Panc1 (cell line): Measurements from ENCODE around the gene CCNI. TPM values are rescaled to one million over a fixed set of nuclear protein-coding genes. Genes with fewer than 3 reads are reported as not detected.

ENCODE experiments used
- ATAC-seq: fragments of 200-7000 bp; cut with Tn5 transposase; 2 replicates; pipeline ENCODE4 v1.9.1; 2020; ENCODE audit warnings: mild to moderate bottlenecking, moderate library complexity
- BruUV-seq: library from RNA; stranded (reverse); fragments of 400-500 nt; replicated peaks from 2 replicates; lab custom pipeline; 2021; lab: Mats Ljungman, UMichigan
- CTCF ChIA-PET: fragments of 300-600 bp; sonication (Branson Sonifier 250); formaldehyde crosslinking; loops from one replicate; lab custom pipeline; 2022; ENCODE audit warnings: antibody characterized with exemption; lab: Charles Lee
- POLR2A ChIA-PET: fragments of 300-600 bp; sonication (Branson Sonifier 250); formaldehyde crosslinking; loops from one replicate; lab custom pipeline; 2022; ENCODE audit warnings: antibody characterized with exemption; lab: Charles Lee
- DNase-seq: peaks from one replicate; pipeline ENCODE4 v3.0.0-alpha.2; 2010; ENCODE audit warnings: low read depth, low spot score
- H3K27ac ChIP-seq: 2 replicates; pipeline ENCODE4 v1.5.1; 2011; ENCODE audit warnings: mild to moderate bottlenecking, low read length, inconsistent platforms
- H3K27me3 ChIP-seq: fragments of 200-500 bp; sonication (Bioruptor generic); 2 replicates; pipeline ENCODE4 v1.6.0; 2014; ENCODE audit warnings: low read length, inconsistent platforms; ENCODE audit not compliant: control insufficient read depth, insufficient read depth
- H3K36me3 ChIP-seq: fragments of 200-500 bp; sonication (Bioruptor generic); 2 replicates; pipeline ENCODE4 v1.5.1; 2014; ENCODE audit warnings: inconsistent platforms, mild to moderate bottlenecking, low read length, moderate library complexity; ENCODE audit not compliant: control insufficient read depth, insufficient read depth
- H3K4me1 ChIP-seq: 2 replicates; pipeline ENCODE4 v1.5.1; 2011; ENCODE audit warnings: inconsistent platforms, mild to moderate bottlenecking, low read length, moderate library complexity; ENCODE audit not compliant: control insufficient read depth, insufficient read depth
- H3K4me3 ChIP-seq, 2 experiments: 2 replicates each; pipeline ENCODE4 v1.5.1; 2011 to 2012; ENCODE audit warnings: low read depth in 2 of 2, low read length in 2 of 2, mild to moderate bottlenecking in 2 of 2, inconsistent platforms in 1 of 2, moderate library complexity in 1 of 2
- H3K9me3 ChIP-seq: fragments of 200-500 bp; sonication (Bioruptor generic); 2 replicates; pipeline ENCODE4 v1.5.1; 2014; ENCODE audit warnings: low read depth, mild to moderate bottlenecking, inconsistent platforms, low read length, moderate library complexity; ENCODE audit not compliant: control insufficient read depth, insufficient read depth
- CTCF ChIP-seq: fragments of 450-650 bp; IDR thresholded peaks from 2 replicates; pipeline ENCODE4 v1.5.1; 2017; ENCODE audit warnings: mild to moderate bottlenecking
- POLR2AphosphoS5 ChIP-seq: IDR thresholded peaks from 2 replicates; pipeline ENCODE4 v1.6.1; 2012; ENCODE audit warnings: mild to moderate bottlenecking, low read depth, low read length, moderate library complexity
- REST ChIP-seq, 2 experiments: IDR thresholded peaks; 2 replicates each; pipeline ENCODE4 v1.6.1; 2011 to 2012; ENCODE audit warnings: low read depth in 2 of 2, control low read depth in 1 of 2, low read length in 1 of 2, mild to moderate bottlenecking in 1 of 2, moderate library complexity in 1 of 2; ENCODE audit not compliant: insufficient read depth in 1 of 2
- SIN3A ChIP-seq: IDR thresholded peaks from 2 replicates; pipeline ENCODE4 v1.6.1; 2012; ENCODE audit warnings: low read depth, mild to moderate bottlenecking, low read length, moderate library complexity, borderline replicate concordance; ENCODE audit not compliant: insufficient read depth
- TCF7L2 ChIP-seq: IDR thresholded peaks from 2 replicates; pipeline ENCODE4 v1.6.1; 2011; ENCODE audit warnings: mild to moderate bottlenecking, low read depth, low read length, inconsistent platforms
- in situ Hi-C: cut with HindIII; loops from 2 replicates; pipeline ENCODE4 v1.10.0; 2016; ENCODE audit warnings: low sequenced_read_pairs, low pct_unique_long_range_greater_than_20kb
- intact Hi-C: fragments of 100-400 bp; cut with micrococcal nuclease; formaldehyde crosslinking; loops from one replicate; pipeline ENCODE4 v1.10.0; 2022; ENCODE audit not compliant: unreplicated experiment
- total RNA-seq: library from RNA; stranded (reverse); gene quantifications from one replicate; pipeline ENCODE4 v1.2.1, GENCODE V29; 2021; ENCODE audit not compliant: unreplicated experiment

The CCNI gene
- total RNA-seq, 1 experiment from 2014 or later = 125 TPM

- POLR2A ChIA-PET = no interaction called here
- ATAC-seq (no peak), DNase-seq (no peak)
- intact Hi-C loops (no loop called here), in situ Hi-C loops (no loop called here)
- Histone ChIP-seq H3K27ac (no peak overlapping the region), H3K4me1 (no peaks in the 10 kb centered on the region), H3K9me3 (no peaks in the 10 kb centered on the region), H3K36me3 (no peaks in the 10 kb centered on the region; the same call in 1 of the 2 replicates), H3K27me3 (no peaks in the 10 kb centered on the region), H3K4me3 (no peak overlapping the region)
- TF ChIP-seq POLR2AphosphoS5 = no peak
- TF ChIP-seq CTCF = no peak
- TF ChIP-seq SIN3A = no peak
- no peak for TF ChIP-seq REST (IDR thresholded peaks at IDR 0.05; ENCODE audit: insufficient read depth in 1 of 2, low read depth in 2 of 2, low read length in 1 of 2)
- TF ChIP-seq TCF7L2 = no peak
- no TSS peak for BruUV-seq
- CTCF ChIA-PET = no interaction called here
Measured at GRCh38 chr4:77021614-77022089, 54.1 kb downstream of the CCNI start.

GRCh38 chr4:77020017-77020416 lies 55.8 kb downstream of the CCNI start:
- ATAC-seq = no peak
- Histone ChIP-seq H3K27me3 (no peaks in the 10 kb centered on the region), H3K4me1 (no peaks in the 10 kb centered on the region), H3K27ac (no peak overlapping the region), H3K4me3 (no peak overlapping the region), H3K9me3 (no peaks in the 10 kb centered on the region), H3K36me3 (no peaks in the 10 kb centered on the region; the same call in 1 of the 2 replicates)
- no peak for DNase-seq
- in situ Hi-C loops = no loop called here
- TF ChIP-seq CTCF = no peak
- TF ChIP-seq POLR2AphosphoS5 = no peak
- TF ChIP-seq SIN3A = no peak
- TF ChIP-seq TCF7L2 = no peak
- TF ChIP-seq REST (IDR thresholded peaks at IDR 0.05; ENCODE audit: insufficient read depth in 1 of 2, low read depth in 2 of 2, low read length in 1 of 2) = no peak
- no TSS peak for BruUV-seq
- intact Hi-C loops = no loop called here
- ChIA-PET POLR2A (no interaction called here), CTCF (no interaction called here)
